ENCODE data around the gene TRHDE. TPM values are rescaled to one million over a fixed set of nuclear protein-coding genes. Genes with fewer than 3 reads are reported as not detected.

The TRHDE gene
- total and polyA plus RNA-seq, 9 of the 15 experiments (the other 6 are each of a cell fraction or from before 2014, with no cell fraction given) = 0.03 to 0.29 (median 0.09) TPM

- no peak for TF ChIP-seq CREB3L1 (IDR thresholded peaks at IDR 0.05; ENCODE audit: borderline replicate concordance, low read depth)
- no peak for TF ChIP-seq HMGXB4 (CRISPR knock-in tag; IDR thresholded peaks at IDR 0.05)
- no peak for TF ChIP-seq ZNF561 (CRISPR knock-in tag; conservative IDR thresholded peaks at IDR 0.05)
These were observed 230.4 kb downstream of the TRHDE start (continued) for GRCh38 chr12:72502546-72502945.

DNA sequence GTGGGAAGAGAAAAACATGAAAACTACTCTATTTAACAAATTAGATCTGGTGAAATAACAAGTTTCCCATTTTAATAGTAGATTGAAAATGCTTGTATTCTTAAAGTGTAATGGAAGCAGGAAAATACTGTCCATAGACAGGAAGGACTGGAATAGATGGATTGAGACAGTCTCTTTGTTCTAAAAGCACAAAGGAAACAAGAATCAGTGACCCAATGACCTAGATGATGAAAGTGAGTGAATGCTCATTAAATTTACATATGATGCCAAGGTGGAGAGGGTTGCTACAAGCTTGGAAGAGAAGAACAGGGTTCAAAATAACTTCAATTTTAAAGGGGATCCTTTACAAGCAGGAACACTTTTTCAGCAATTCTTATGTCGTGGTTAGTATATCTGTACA, 233.1 kb downstream of the TRHDE start:
- Histone ChIP-seq H4K20me1 (replicated peaks; ENCODE audit: control insufficient read depth, insufficient read depth, low read length) (no peaks in the 10 kb centered on the region), H3K9ac (ENCODE audit: insufficient read depth in 1 of 2, low read depth in 2 of 2, low read length in 2 of 2) (no peak overlapping the region), H3K27me3 (ENCODE audit: control insufficient read depth in 2 of 2, insufficient read depth in 2 of 2, low read length in 2 of 2) (no peaks in the 10 kb centered on the region), H3K4me2 (ENCODE audit: insufficient read depth, low read length) (no peak overlapping the region), H3K36me3 (ENCODE audit: control insufficient read depth, insufficient read depth, low read length) (no peaks in the 10 kb centered on the region), H3K4me1 (replicated peaks in 1 of 2; ENCODE audit: control insufficient read depth in 2 of 2, insufficient read depth in 2 of 2, low read length in 2 of 2) (no peaks in the 10 kb centered on the region), H3K9me1 (ENCODE audit: control insufficient read depth, insufficient read depth, low read length) (no peaks in the 10 kb centered on the region), H3K27ac (ENCODE audit: extremely low read depth, low read depth, low read length) (no peak overlapping the region), H3K9me3 (replicated peaks; ENCODE audit: control insufficient read depth, insufficient read depth, low read depth, low read length) (no peaks in the 10 kb centered on the region), H3K4me3 (no peak overlapping the region), H3K79me2 (ENCODE audit: control insufficient read depth, insufficient read depth, low read length) (no peaks in the 10 kb centered on the region), H2AFZ (ENCODE audit: low read depth, low read length) (no peak overlapping the region)
- ChIA-PET POLR2A (no interaction called here), CTCF (ENCODE audit: low intra/inter-chr PET ratio) (no interaction called here)
- intact Hi-C loops (cut with micrococcal nuclease) = no loop called here
- DNase-seq (ENCODE audit: extremely low read depth in 1 of 4, low spot score in 3 of 4) (no peak), FAIRE-seq (no peak), ATAC-seq (no peak)
- BruUV-seq (replicated peaks) = no TSS peak
- in situ Hi-C loops (cut with MboI) = no loop called here
- TF ChIP-seq, protein P1, sequence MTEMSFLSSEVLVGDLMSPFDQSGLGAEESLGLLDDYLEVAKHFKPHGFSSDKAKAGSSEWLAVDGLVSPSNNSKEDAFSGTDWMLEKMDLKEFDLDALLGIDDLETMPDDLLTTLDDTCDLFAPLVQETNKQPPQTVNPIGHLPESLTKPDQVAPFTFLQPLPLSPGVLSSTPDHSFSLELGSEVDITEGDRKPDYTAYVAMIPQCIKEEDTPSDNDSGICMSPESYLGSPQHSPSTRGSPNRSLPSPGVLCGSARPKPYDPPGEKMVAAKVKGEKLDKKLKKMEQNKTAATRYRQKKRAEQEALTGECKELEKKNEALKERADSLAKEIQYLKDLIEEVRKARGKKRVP (CRISPR knock-in tag; IDR thresholded peaks at IDR 0.05) = no peak
- no peak for TF ChIP-seq EZH2 (IDR thresholded peaks at IDR 0.05; ENCODE audit: borderline replicate concordance, low read depth, low read length)
- TF ChIP-seq MCM3 (IDR thresholded peaks at IDR 0.05) = no peak
- TF ChIP-seq CGGBP1 (CRISPR knock-in tag; IDR thresholded peaks at IDR 0.05) = no peak
- no peak for TF ChIP-seq ERF (CRISPR knock-in tag; IDR thresholded peaks at IDR 0.05)
- no peak for TF ChIP-seq POLR2H (tag; IDR thresholded peaks at IDR 0.05; ENCODE audit: low read depth)
- no peak for TF ChIP-seq PML (IDR thresholded peaks at IDR 0.05; ENCODE audit: low read length)
- no peak for TF ChIP-seq ZBTB12 (CRISPR knock-in tag; IDR thresholded peaks at IDR 0.05)
- 6% methylated on average over 1 of the region's 1 CpG for WGBS (ENCODE audit: insufficient coverage, low coverage, missing lambda C conversion rate)
